GM21526 (cell line): ENCODE data around the gene SST.
"Not testable (repeated sequence)": the region's sequence is repeated elsewhere in the genome, so short reads cannot be mapped to it uniquely, and the experiment has no call there.

Source experiments
- ATAC-seq: cut with Tn5 transposase; IDR thresholded peaks from one replicate; pipeline ENCODE4 v1.9.1; 2021; ENCODE audit warnings: moderate library complexity; ENCODE audit not compliant: unreplicated experiment, low FRiP score

SST gene

DNA sequence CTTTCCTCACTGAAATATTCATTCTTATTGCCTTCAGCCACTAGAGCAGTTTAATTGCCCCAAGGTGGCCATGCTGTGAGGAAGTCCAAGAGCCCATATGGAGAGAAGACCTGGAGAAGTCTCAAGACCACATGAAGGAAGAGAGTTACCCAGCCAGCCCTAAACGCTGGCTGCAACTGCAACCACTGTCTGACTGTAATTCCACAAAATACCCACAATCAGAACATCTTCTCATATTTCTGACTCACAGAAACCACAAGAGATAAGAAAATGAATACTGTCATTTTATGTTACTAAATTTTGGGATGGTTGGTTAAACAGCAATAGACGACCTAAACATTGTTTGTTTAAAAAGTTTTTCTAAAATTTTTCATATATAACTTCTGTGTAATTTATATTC lies 14.7 kb upstream of the SST start:
- no peak for ATAC-seq

DNA sequence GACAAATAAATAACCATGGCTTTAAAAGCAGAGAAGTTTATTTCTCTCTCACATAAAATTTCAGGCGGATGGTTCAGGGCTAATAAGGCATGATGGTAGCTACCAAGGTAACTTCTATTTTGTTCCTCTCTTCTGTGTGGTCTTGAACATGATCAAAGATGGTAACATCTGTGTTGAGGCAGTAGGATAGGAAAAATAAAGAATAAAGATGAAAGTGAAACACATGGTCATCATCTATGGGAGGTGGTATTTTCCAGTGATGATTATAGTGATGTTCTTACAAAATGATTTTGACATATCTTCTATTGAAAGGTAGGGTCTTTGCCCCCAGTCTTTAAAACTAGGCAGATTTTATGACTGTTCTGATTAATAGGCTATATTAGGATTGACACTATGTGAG lies 14.2 kb upstream of the SST start:
- no peak for ATAC-seq

DNA sequence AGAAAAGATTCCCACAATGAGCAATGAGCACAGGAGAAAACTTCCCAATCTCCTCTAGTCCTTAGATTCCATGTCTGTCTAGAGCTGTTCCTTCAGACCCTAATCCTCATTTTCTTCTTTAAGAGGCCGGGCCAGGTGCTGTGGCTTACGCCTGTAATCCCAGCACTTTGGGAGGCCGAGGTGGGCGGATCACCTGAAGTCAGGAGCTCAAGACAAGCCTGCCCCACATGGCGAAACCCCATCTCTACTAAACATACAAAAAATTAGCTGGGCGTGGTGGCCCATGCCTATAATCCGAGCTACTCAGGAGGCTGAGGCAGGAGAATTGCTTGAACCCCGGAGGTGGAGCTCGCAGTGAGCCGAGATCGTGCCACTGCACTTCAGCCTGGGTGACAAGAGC lies 11.6 kb upstream of the SST start:
- ATAC-seq: not testable (repeated sequence)

DNA sequence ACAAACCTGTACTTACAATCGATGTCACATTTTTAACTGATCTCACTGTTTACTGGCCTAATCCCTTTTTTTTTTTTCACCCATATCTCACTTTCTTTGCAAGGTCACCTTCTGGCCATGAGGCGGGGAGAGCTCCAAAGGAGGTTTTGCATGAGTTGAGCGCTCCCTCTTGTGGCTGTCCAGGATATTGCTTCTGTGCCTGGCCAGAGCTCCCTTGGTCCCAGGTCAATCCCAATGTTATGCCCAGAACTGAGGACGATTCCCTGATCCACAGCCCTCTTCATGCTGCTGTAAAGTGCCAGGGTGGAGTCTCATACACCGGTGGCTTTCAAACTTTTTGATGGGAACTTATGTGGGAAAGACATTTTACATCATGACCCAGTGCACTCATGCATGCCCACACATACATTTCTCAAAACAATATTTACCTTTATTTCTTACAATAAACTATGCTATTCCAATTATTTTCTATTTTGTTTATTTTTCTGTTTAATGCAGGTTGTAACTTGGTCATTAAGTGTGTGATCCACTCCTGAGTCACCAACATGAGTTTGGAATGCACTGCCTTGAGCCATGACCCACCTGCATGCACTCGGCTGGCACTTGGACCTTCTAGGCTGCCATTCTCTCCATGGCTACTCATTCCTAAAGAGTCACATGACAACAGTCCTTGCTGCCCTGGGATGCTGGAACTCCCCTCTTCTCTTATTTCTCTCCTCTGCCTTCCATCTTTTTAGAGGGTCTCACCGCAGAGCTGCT lies 9.6 kb upstream of the SST start:
- ATAC-seq: no peak

DNA sequence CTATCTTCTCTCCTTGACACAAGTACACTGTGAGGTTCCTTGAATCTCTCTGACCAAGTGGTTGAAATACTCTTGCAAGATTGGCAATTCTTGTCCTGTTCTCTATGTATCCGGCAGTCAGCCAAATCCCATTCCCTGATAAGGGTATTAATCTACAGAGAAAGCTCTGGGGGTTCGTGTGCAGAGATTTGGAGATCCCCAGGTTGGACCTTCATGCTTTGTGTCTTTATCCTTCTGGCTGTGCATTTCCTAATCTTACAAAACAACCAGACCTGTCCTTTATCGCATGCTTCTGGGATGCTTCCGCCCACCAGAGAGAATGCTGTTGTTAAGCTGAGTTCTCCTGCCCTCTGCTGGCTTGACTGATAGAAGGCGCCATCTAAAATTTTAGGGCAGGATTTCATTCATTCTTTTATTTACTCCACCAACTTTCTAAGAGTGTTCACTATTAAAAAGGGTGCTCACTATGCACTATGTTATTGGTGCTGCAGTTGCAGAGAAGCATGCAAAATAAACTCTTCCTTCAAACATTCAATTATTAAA lies 8.6 kb upstream of the SST start:
- no peak for ATAC-seq

DNA sequence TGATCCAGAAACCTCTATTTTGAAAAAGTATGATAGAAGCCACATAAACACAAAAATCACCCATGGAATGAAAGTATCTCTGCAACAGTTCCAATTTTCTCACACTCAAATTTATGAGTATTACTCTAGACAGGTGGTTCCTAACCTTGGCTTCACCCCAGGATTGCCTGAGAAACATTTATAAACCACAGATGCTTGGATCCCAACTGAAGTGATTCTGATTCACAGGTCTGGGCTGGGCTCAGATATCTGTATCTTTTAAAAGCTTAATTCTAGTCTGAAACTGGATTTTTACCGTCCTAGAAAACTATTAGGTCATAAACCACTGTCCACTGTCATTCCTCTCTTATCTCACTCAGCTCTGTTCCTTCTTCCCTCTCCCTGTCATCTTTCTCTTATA lies 7.4 kb upstream of the SST start:
- no peak for ATAC-seq

DNA sequence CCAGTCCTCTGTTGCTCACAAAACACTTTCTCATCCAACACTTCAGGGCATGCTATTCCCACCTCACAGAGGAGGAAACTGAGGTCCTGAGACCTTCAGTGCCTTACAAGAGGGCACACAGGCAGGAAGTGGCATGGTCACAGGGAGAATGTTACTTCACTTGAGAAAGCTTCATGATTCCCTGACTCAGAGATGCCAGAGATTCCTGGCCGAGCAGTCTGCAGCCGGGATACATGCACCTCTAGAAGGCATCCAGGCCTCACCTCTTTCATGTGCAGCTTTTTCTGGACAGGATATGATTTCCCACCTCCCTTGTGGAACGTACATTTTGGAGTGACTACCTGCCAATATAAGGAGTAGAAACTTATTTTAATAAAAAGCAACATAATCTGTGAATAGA lies 2.8 kb upstream of the SST start:
- no peak for ATAC-seq

DNA sequence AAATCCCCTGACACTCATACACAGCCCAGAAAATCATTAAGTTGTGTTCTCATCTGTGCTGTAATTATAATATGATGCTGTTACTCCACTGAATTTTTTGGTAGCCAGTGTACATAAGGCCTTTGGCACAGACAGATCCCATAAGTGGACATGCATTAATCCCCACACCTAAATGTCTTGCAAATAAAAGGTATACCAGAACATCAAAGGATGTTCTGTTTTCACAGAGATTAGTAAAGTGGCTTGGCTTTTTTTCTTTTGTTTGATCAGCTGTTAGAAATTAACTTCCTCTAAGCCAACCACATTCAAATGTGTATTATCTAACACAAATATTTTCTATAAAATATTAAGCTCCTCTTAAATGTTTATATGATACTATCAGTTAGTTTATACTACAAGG lies 2.7 kb downstream of the SST start:
- ATAC-seq: no peak

DNA sequence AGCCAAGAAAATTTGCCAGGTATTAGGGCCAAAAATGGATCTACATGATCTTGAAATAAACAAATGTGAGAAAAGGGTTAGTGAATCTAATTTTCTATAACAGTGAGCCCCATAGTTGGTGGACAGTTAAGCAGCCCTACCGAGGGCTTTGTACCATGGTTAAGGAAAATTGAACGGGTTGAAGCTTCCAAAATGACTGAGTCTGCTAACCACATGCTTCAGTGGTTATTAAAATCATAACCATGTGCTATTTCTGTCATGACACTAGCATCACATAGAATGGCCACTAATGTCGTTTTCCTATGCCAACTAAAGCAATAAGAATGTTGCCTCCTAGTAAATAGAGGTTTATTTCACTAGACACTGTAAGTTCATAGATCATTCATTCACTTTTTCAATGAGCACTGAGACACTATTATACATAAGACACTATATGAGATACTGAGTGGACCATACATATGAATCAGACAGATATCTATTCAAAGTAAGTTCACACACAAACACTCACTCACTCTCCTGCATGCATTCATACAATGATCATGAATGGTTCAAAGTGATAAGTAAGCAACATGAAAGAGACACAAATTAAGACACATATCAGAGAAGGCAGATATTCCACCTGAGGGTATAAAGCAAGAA lies 4.3 kb downstream of the SST start:
- no peak for ATAC-seq

DNA sequence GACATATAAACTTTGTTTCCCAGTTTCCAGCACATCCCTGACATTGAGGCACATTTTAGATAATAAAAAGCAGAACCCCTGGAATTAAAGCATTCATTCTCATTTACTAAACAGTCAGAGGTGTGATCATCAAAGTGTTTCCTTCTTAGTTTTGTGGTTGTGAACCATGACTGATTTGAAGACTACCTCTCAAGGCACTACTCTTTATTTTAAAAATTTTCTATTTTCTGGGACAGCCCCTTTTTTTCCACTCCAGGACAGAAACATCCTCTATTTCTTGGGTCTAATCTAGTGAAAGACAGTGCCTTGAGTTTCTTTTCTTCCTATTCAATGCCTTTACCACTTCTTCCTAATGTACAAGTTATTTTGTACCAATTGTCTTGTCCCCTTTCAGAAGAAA lies 5.2 kb downstream of the SST start:
- ATAC-seq: no peak

DNA sequence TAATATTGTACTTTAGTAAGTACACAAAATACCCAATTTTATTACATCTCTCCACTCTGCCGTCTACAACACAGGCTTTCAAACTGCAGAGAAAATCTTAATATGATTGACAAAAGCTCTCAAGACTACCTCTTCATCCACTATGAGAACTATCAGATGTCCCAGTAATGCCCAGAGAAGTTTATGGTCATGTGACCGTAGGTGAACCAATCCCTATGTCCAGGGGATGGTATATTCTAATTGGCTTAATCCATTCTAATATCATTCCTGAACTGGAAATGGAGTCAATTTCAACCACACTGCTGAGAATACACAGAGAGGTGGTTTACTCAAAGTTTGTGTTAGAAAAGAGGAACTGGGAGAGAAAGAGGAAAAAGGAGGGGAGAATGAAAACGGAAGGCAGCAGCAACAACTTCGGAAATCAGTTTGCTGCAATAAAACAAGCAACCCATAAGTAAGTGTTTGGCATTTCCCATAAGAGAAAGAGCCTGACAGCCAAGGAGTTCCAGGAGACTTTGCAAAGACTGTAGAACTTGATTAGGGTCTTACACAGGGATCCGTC lies 7.3 kb downstream of the SST start:
- no peak for ATAC-seq

DNA sequence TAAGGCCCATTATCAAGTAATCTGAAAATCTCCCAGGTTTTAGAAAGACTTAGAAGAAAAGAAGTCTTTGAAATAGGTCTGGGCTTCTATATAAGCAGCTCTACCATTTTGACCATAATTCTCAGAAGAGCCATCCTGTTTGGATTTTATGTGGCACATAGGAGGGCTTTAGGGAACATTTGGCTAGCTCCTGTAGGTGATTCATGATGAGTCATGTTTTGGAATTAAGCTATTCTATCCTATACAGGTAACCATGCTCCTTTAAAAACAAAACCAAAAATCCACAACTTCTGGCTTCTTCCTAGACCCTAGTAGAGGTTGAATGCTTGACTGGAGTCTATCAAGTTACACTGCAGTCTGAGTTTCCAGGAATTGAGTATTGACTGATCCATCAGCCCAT lies 8.9 kb downstream of the SST start:
- ATAC-seq: no peak

DNA sequence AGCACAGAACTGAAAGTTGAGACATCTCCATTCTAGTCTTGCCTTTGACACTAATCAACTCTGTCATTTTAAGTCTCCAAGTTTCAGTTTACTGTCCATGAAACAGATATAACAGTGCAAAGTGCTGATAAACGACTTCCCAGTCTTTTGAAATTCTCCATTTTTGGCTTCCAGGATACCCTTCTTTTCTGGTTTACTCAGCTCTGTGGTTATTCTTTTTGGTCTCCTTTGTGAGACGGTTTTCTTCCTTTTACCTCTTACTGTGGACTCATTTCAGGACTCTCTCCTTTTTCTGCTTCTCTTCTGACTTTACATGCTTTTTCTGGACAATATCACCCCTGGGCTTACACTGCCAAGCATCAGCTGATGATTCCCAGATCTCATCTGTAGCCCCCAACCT lies 18.9 kb downstream of the SST start:
- no peak for ATAC-seq

DNA sequence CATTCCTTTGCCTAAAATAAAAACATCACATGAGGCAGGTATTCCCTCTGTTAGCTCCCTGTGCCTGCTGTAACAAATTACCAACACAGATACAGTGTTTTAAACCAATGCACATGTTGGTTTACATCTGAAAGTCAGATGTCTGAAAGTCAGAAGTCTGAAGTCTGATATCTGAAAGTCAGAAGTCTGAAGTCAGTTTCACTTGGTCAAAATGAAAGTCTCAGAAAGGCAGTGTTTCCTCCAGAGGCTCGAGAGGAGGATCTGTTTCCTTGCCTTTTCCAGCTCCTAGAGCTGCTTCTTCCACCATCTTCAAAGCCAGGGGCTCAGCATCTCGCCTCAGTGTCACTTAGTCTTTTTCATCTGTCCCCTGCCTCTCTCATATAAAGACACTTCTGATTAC lies 22.0 kb downstream of the SST start:
- ATAC-seq: peak; percentile 90

DNA sequence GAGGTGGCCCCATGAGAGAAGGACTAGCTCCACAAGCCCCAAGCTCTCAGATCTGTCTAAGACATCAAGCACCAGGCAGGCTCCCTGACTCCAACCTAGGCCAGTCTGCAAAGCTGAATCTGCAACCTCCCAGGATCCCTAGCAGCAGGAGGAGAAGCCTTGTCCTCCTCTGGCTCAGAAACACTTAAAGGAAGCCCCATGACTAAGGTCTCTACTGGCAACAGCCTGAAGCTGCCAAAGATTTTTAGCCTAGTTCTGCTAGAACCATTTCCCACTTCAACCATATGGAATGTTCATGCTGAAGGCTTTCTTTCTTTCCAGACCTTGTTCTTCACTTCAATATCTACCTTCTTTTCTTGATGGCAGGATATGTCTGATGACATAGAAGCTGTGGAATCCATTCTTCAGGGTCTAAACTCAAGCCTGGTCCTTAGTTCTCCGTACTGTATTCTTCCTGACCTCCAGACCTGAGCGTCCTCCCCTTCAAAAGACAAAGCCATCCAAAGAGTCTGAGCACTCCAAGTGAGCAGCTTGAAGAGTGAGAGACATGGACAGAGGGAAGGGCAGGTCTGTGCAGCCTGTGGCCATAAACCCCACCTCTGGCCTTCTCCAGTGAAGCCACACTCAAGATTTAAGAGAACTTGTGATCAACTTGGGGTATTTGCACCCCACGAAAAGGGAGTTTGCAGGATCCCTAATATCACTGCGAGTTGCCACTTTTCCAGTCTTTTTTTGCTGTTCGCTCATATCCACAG lies 23.1 kb downstream of the SST start:
- no peak for ATAC-seq

DNA sequence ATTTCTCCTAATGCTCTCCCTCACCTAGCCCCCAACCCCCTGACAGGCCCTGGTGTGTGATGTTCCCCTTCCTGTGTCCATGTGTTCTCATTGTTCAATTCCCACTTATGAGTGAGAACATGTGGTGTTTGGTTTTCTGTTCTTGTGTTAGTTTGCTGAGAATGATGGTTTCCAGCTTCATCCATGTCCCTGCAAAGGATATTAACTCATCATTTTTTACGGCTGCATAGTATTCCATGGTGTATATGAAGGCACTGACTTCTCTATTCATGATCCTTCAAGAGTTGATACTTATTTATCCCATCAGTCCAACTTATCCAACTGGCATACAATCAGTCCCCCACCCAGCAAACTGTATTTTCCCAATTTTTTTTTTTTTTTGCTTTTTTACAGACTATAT lies 24.8 kb downstream of the SST start:
- not testable (repeated sequence) for ATAC-seq

DNA sequence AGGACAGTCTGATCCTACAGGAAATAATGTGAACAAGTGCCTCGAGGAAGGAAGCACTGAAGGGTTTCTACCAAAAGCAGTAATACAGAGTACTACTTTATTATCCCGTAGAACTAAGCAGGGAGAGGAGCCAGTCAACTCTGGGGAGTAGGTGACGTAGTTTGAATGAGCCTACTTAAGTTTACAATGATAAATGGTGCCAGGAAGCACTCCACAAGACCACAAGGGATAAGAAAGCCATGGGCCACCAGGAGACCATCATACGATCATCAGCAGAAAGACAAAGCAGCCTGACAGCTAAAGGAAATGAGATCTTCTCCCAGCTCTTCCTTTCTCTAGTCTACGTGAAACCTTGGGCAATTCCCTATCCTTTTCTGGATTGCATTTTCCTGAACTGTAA lies 27.3 kb downstream of the SST start:
- no peak for ATAC-seq

DNA sequence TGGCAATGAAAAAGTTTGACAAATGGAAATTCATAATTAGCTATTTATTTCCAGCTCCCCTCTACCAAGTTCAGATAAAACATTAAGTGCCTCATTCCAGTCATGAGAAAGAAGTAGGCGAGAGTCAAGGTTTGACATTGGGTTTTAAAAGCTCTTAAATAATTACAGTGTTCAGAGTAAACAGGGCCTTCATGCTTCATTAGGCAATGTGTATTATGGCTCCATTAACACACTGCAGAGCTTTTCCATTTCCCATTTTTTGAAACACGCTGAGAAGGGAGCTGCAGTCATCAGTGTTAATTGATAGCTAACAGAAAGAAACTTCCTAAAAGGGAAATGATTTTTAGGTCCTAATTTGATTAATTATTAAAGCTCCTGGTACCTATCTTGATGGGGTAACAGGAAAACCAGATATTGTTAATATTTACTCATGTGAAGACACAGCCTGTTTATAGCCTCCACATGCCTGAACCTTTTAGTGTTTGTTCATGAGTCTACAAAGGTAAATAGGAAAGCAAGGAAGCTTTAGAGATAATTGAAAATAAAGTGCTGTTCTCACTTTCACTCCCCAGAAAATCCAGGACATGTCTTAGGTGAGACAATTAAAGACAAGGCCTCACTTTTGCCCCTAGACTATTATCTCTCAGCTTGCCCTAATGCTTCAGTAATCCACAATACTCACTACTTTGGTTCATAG lies 28.7 kb downstream of the SST start:
- no peak for ATAC-seq

DNA sequence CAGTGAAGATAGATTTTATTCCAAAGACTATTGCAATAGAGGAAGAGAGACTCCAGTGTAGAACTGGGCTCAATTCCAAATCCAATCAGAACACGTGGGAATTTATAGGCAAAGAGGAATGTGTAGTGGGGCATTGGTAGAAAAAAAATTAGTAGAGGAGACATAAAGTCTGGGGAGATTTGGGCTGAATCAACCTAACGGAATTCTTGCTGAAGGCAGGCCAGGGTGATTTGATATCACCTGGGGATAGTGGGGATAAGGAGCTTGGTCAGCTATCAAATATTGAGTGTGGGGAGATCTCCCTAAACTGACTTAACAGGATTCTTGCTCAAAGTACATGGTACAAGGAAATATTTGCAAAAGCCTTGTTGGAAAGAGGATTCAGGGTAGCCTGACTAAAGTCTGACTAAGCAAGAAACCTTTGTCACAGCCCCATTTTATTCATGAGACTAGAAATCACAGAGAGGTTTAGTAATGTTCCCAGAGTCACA lies 29.6 kb downstream of the SST start:
- ATAC-seq: no peak

DNA sequence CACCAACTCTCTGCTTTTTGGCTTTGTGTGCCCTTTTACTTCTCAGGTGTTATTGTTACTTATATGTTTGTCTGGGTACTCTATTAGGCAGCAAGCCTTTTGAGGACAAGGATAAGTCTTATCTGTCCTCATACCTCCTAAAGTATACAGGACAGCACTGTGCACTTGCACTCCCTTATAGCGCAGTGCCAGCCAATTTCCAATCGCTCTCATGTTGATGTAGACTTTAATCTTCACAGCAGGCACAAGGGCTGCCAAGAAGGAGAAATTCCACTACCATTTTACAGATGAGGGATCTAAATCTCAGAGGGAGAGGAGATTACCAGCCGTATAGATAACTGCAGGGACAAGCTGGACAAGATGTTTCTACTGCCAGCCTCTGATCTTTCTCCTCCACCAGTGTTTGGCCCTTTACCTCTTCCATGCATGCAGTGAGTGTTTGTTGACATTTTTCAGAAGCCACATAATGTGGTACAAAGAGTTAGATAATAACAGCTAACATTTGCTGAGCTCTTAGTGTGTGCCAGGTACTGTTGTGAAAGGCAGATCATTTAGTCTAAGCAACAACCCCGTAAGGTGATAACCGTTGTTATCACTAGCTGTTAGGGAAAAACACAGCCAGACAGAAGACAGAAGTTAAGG lies 30.1 kb downstream of the SST start:
- no peak for ATAC-seq
